ENCODE results near the gene CREB5. TPM values are rescaled to one million over a fixed set of nuclear protein-coding genes. Genes with fewer than 3 reads are reported as not detected.

Gene CREB5
- total and polyA plus RNA-seq, 2 of the 13 experiments (the other 11 are each of a cell fraction or from before 2014, with no cell fraction given), result 0.38 to 0.71 TPM

GRCh38 chr7:28587211-28587610 is 174.9 kb downstream of the CREB5 start:
- 55% methylated on average over 3 of the region's 3 CpGs for WGBS (ENCODE audit: low lambda C conversion rate)

DNA sequence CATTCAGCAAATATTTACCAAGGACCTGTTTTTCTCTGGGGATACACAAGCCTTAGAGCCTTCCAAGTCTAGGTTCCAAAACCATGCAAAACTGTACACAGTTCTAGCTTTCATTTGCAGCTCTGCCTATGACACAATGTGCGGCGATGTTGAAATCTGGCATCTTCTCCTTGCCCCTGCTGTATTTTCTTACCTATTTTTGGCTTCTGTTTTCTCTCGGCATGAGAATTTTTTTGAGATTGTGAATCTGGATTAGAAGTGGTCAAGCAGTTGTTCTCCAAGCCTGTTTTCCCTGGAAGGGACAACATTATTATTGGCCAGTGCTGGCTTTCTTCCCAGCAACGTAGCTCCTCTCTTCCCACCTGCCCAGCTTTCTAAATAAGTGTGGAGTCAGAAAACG is 176.3 kb downstream of the CREB5 start:
- intact Hi-C loops (cut with micrococcal nuclease; ENCODE audit: unreplicated experiment), result no loop called here
- no peak for ATAC-seq
- no TSS peak for BruUV-seq (replicated peaks)
- H3K9me3 ChIP-seq (ENCODE audit: low read length), result no peaks in the 10 kb centered on the region
- no peak overlapping the region for H3K27ac ChIP-seq (ENCODE audit: extremely low read length, insufficient read depth, low read length)
- no peak for FAIRE-seq
- in situ Hi-C loops (cut with HindIII; ENCODE audit: extremely low pct_ligation_motif_present, low pct_unique_long_range_greater_than_20kb), result no loop called here
- WGBS (ENCODE audit: low lambda C conversion rate), result 44% methylated on average over 5 of the region's 5 CpGs
- H3K79me2 ChIP-seq (ENCODE audit: insufficient read depth, low read length), result no peaks in the 10 kb centered on the region
- H3K9ac ChIP-seq (ENCODE audit: insufficient read depth, low read depth, low read length), result no peak overlapping the region
- no peaks in the 10 kb centered on the region for H3K36me3 ChIP-seq (replicated peaks in 1 of 2; ENCODE audit: control insufficient read depth in 1 of 2, insufficient read depth in 2 of 2, low read length in 2 of 2)
- no peaks in the 10 kb centered on the region for H3K4me1 ChIP-seq (ENCODE audit: insufficient read depth, low read length)
- no peak overlapping the region for H3K4me2 ChIP-seq (ENCODE audit: low read depth, low read length)
- H2AFZ ChIP-seq (ENCODE audit: low read length), result no peak overlapping the region
- no peak for DNase-seq (ENCODE audit: low spot score)
- H3K27me3 ChIP-seq (ENCODE audit: control insufficient read depth in 1 of 2, insufficient read depth in 2 of 2, low read length in 2 of 2), result peaks cover 0 to 19% of the 10 kb centered on the region in 2 experiments; a peak in 3 of 5 replicates
- no peak overlapping the region for H3K4me3 ChIP-seq (replicated peaks in 1 of 3; ENCODE audit: insufficient read depth in 1 of 3, low read depth in 2 of 3, low read length in 3 of 3)
- CTCF ChIA-PET (ENCODE audit: low intra/inter-chr PET ratio, low total read pairs), result no interaction called here
- TF ChIP-seq POLR2AphosphoS2 (IDR thresholded peaks at IDR 0.05; ENCODE audit: low read depth, low read length) (no peak), FOXO1 (CRISPR knock-in tag; IDR thresholded peaks at IDR 0.05) (no peak), RFX3 (CRISPR knock-in tag; IDR thresholded peaks at IDR 0.05) (no peak), ZBTB8A (CRISPR knock-in tag; IDR thresholded peaks at IDR 0.05; ENCODE audit: borderline replicate concordance, low read depth) (no peak), ZNF709 (CRISPR knock-in tag; IDR thresholded peaks at IDR 0.05) (no peak), USF2 (IDR thresholded peaks at IDR 0.05; ENCODE audit: low read depth, low read length) (no peak), USF2 (CRISPR knock-in tag; IDR thresholded peaks at IDR 0.05; ENCODE audit: borderline replicate concordance) (no peak), HMGA1 (CRISPR knock-in tag; conservative IDR thresholded peaks at IDR 0.05) (no peak), PAWR (CRISPR knock-in tag; IDR thresholded peaks at IDR 0.05; ENCODE audit: borderline replicate concordance) (no peak)
- H4K20me1 ChIP-seq (ENCODE audit: insufficient read depth, low read length), result no peaks in the 10 kb centered on the region
- POLR2A ChIA-PET, result no interaction called here

More at GRCh38 chr7:28587211-28587610, 174.9 kb downstream of the CREB5 start:
- ATAC-seq (no peak), FAIRE-seq (no peak), DNase-seq (ENCODE audit: low spot score) (no peak)
- H3K36me3 ChIP-seq (replicated peaks in 1 of 2; ENCODE audit: control insufficient read depth in 1 of 2, insufficient read depth in 2 of 2, low read length in 2 of 2), result no peaks in the 10 kb centered on the region
- in situ Hi-C loops (cut with HindIII; ENCODE audit: extremely low pct_ligation_motif_present, low pct_unique_long_range_greater_than_20kb), result no loop called here
- no peak overlapping the region for H3K4me2 ChIP-seq (ENCODE audit: low read depth, low read length)
- intact Hi-C loops (cut with micrococcal nuclease; ENCODE audit: unreplicated experiment), result no loop called here
- no peaks in the 10 kb centered on the region for H3K79me2 ChIP-seq (ENCODE audit: insufficient read depth, low read length)
- no peaks in the 10 kb centered on the region for H3K9me3 ChIP-seq (ENCODE audit: low read length)
- H3K4me1 ChIP-seq (ENCODE audit: insufficient read depth, low read length), result no peaks in the 10 kb centered on the region
- H4K20me1 ChIP-seq (ENCODE audit: insufficient read depth, low read length), result no peaks in the 10 kb centered on the region
- H3K4me3 ChIP-seq (replicated peaks in 1 of 3; ENCODE audit: insufficient read depth in 1 of 3, low read depth in 2 of 3, low read length in 3 of 3), result no peak overlapping the region
- no peak overlapping the region for H3K9ac ChIP-seq (ENCODE audit: insufficient read depth, low read depth, low read length)
- H3K27ac ChIP-seq (ENCODE audit: extremely low read length, insufficient read depth, low read length), result no peak overlapping the region
- no TSS peak for BruUV-seq (replicated peaks)
- H2AFZ ChIP-seq (ENCODE audit: low read length), result no peak overlapping the region
- TF ChIP-seq IKZF1 (IDR thresholded peaks at IDR 0.05) (no peak), ZNF672 (CRISPR knock-in tag; IDR thresholded peaks at IDR 0.05) (no peak), SP2 (CRISPR knock-in tag; IDR thresholded peaks at IDR 0.05) (no peak), ZNF121 (CRISPR knock-in tag; IDR thresholded peaks at IDR 0.05) (no peak)
- H3K27me3 ChIP-seq (ENCODE audit: control insufficient read depth in 1 of 2, insufficient read depth in 2 of 2, low read length in 2 of 2), result peaks cover 0 to 21% of the 10 kb centered on the region in 2 experiments; a peak in 3 of 5 replicates
- ChIA-PET CTCF (ENCODE audit: low intra/inter-chr PET ratio, low total read pairs) (no interaction called here), POLR2A (no interaction called here)
